Loucy (cell line): ENCODE measurements around the gene CLINT1.

ENCODE experiments used
- H2AFZ ChIP-seq: fragments of 200-600 bp; sonication (generic); 2 replicates; pipeline ENCODE4 v1.6.0; 2016; ENCODE audit warnings: antibody characterized with exemption, mild to moderate bottlenecking, low read length, moderate library complexity
- H3F3A ChIP-seq: fragments of 200-600 bp; 2 replicates; pipeline ENCODE4 v1.6.0; 2016; ENCODE audit warnings: antibody characterized with exemption, low read depth, mild to moderate bottlenecking
- H3K27me3 ChIP-seq: fragments of 200-600 bp; sonication (generic); 2 replicates; pipeline ENCODE4 v1.6.1; 2014; ENCODE audit warnings: low read length, mild to moderate bottlenecking; ENCODE audit not compliant: insufficient read depth, poor library complexity, severe bottlenecking
- H3K36me3 ChIP-seq: fragments of 200-600 bp; sonication (generic); 2 replicates; pipeline ENCODE4 v1.6.1; 2016; ENCODE audit warnings: low read length; ENCODE audit not compliant: insufficient read depth
- H3K4me1 ChIP-seq: fragments of 200-600 bp; sonication (generic); 2 replicates; pipeline ENCODE4 v1.5.1; 2014; ENCODE audit warnings: low read length, mild to moderate bottlenecking; ENCODE audit not compliant: insufficient read depth, poor library complexity, severe bottlenecking
- H3K4me2 ChIP-seq: fragments of 200-600 bp; sonication (generic); 2 replicates; pipeline ENCODE4 v1.6.0; 2014; ENCODE audit warnings: antibody characterized with exemption, low read length, low read depth, mild to moderate bottlenecking; ENCODE audit not compliant: poor library complexity, severe bottlenecking
- H3K4me3 ChIP-seq: fragments of 200-600 bp; sonication (generic); 2 replicates; pipeline ENCODE4 v1.5.1; 2014; ENCODE audit warnings: low read length, mild to moderate bottlenecking, mixed read lengths; ENCODE audit not compliant: poor library complexity, severe bottlenecking
- H3K79me2 ChIP-seq: fragments of 200-600 bp; sonication (generic); 2 replicates; pipeline ENCODE4 v1.6.1; 2014; ENCODE audit warnings: low read length; ENCODE audit not compliant: insufficient read depth
- H3K9ac ChIP-seq: fragments of 200-600 bp; sonication (generic); 2 replicates; pipeline ENCODE4 v1.6.0; 2014; ENCODE audit warnings: mild to moderate bottlenecking, low read depth, low read length, moderate library complexity; ENCODE audit not compliant: poor library complexity, severe bottlenecking
- H3K9me2 ChIP-seq: fragments of 200-600 bp; sonication (generic); replicated peaks from 2 replicates; pipeline ENCODE4 v1.6.1; 2016; ENCODE audit warnings: low read depth, low read length, mixed read lengths
- H3K9me3 ChIP-seq: fragments of 200-600 bp; sonication (generic); 2 replicates; pipeline ENCODE4 v1.6.1; 2014; ENCODE audit warnings: mild to moderate bottlenecking, antibody characterized with exemption, low read length, low read depth; ENCODE audit not compliant: insufficient read depth
- H4K20me1 ChIP-seq: fragments of 200-600 bp; sonication (generic); 2 replicates; pipeline ENCODE4 v1.6.0; 2014; ENCODE audit warnings: antibody characterized with exemption, low read length, mild to moderate bottlenecking; ENCODE audit not compliant: insufficient read depth, poor library complexity, severe bottlenecking
- EZH2phosphoT487 ChIP-seq: fragments of 200-600 bp; IDR thresholded peaks from 2 replicates; pipeline ENCODE4 v1.6.1; 2018; ENCODE audit warnings: antibody characterized with exemption, mild to moderate bottlenecking, moderate library complexity, borderline replicate concordance
- TF ChIP-seq, protein P1 (sequence below): fragments of 200-600 bp; sonication (generic); conservative IDR thresholded peaks from 2 replicates; pipeline ENCODE4 v1.5.1; 2014; ENCODE audit warnings: mild to moderate bottlenecking, antibody characterized with exemption, low read length

The CLINT1 gene

DNA sequence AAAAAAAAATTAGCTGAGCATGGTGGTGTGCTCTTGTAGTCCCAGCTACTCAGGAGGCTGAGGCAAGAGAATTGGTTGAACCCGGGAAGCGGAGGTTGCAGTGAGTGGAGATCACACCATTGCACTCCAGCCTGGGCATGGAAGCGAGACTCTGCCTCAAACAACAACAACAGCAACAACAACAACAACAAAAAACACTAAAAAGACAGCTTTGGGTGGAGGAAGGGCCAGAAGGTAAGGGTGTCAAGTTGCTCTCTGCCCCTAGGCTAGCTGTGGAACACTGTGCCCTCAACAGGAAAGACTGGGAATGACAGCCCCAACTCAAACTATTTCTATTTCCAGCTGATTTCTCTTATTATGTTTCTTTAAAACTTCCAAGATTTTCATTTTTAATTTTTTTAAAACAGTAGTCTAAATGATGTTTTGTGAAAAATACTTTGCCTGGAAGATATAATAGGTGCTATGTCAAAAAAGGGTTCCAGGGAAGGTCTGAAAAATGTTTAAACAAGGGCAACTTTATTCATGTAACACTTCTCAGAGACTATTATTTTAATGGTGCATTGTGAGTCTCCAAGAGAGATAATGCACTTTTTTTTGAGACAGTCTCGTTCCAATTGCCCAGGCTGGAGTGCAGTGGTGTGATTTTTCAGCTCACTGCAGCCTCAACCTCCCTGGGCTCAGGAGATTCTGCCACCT lies 29.9 kb downstream of the CLINT1 start:
- H3K9me3 ChIP-seq, result no peaks in the 10 kb centered on the region
- no peaks in the 10 kb centered on the region for H3K36me3 ChIP-seq
- no peaks in the 10 kb centered on the region for H3F3A ChIP-seq
- peaks cover 4% of the 10 kb centered on the region for H3K4me1 ChIP-seq
- no peak overlapping the region for H3K9ac ChIP-seq
- H3K9me2 ChIP-seq, result no peaks in the 10 kb centered on the region
- no peak overlapping the region for H3K4me3 ChIP-seq
- no peak overlapping the region for H3K4me2 ChIP-seq
- no peaks in the 10 kb centered on the region for H3K27me3 ChIP-seq
- no peak overlapping the region for H2AFZ ChIP-seq
- peaks cover 65% of the 10 kb centered on the region for H3K79me2 ChIP-seq
- H4K20me1 ChIP-seq, result peaks cover 19% of the 10 kb centered on the region
- TF ChIP-seq, protein P1, sequence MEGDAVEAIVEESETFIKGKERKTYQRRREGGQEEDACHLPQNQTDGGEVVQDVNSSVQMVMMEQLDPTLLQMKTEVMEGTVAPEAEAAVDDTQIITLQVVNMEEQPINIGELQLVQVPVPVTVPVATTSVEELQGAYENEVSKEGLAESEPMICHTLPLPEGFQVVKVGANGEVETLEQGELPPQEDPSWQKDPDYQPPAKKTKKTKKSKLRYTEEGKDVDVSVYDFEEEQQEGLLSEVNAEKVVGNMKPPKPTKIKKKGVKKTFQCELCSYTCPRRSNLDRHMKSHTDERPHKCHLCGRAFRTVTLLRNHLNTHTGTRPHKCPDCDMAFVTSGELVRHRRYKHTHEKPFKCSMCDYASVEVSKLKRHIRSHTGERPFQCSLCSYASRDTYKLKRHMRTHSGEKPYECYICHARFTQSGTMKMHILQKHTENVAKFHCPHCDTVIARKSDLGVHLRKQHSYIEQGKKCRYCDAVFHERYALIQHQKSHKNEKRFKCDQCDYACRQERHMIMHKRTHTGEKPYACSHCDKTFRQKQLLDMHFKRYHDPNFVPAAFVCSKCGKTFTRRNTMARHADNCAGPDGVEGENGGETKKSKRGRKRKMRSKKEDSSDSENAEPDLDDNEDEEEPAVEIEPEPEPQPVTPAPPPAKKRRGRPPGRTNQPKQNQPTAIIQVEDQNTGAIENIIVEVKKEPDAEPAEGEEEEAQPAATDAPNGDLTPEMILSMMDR, result peak; percentile 47
- no peak for TF ChIP-seq EZH2phosphoT487

DNA sequence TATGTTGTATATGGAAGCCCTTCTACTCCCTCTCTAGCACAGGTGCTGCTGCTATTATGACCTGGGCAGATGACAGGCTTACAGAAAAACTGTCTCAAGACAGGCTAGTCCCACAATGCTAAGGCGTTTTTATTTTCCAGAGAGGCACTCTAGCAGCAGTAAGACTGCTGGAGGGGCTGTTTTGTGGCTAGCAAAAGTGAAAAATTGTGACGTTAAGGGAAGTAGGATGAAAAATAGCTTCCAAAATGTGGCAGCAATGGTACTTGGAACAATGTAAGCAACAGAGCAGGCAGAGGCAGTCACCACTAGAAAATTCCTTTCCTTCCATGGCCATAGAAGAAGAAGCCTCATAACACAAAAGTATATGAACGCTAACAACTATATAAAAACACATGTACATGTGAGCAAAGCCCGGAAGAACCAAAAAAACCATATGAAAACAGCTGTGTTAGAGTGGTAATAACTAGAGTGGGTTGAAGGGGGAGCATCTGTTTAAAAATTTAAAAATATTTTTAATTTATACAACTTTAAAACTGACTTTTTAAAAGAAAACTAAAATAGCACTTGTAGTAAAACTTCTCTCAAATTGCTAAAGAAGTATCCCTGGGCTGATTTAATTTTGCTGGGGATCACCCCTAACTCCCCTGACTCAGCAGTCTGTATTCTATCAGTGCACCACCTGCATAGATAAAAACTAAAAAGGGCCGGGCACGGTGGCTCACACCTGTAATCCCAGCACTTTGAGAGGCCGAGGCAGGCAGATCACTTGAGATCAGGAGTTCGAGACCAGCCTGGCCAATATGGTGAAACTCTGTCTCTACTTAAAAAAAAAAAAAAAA lies 30.6 kb downstream of the CLINT1 start:
- Histone ChIP-seq H3K27me3 (no peaks in the 10 kb centered on the region), H3K79me2 (peaks cover 63% of the 10 kb centered on the region), H3K4me3 (no peak overlapping the region), H3F3A (no peaks in the 10 kb centered on the region), H2AFZ (no peak overlapping the region), H3K9me3 (no peaks in the 10 kb centered on the region), H3K9me2 (no peaks in the 10 kb centered on the region), H4K20me1 (peaks cover 24% of the 10 kb centered on the region), H3K4me1 (peaks cover 4% of the 10 kb centered on the region), H3K36me3 (no peaks in the 10 kb centered on the region), H3K4me2 (no peak overlapping the region), H3K9ac (no peak overlapping the region)
- TF ChIP-seq, protein P1, result no peak

DNA sequence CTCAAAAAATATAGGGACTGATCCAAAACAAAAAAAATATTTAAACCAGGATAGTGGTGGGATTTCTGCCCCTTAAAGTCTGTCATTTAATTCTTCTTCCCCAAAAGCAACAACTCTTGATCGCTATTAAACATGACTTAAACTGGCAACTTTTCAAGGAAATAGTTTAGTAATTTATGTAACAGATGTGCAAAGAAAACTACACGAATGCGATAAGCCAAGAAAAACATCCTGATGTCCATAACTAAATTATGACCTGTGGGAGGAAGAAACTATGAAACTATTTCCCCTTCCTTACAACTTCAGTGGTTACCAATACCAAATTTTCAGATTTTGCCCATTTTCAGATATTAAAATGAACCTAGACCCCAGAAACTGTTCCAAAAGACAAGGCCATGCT lies 31.5 kb downstream of the CLINT1 start:
- no peak overlapping the region for H2AFZ ChIP-seq
- no peaks in the 10 kb centered on the region for H3K27me3 ChIP-seq
- no peaks in the 10 kb centered on the region for H3K9me3 ChIP-seq
- H3K9me2 ChIP-seq, result no peaks in the 10 kb centered on the region
- no peak overlapping the region for H3K9ac ChIP-seq
- no peaks in the 10 kb centered on the region for H3F3A ChIP-seq
- H4K20me1 ChIP-seq, result peaks cover 27% of the 10 kb centered on the region
- TF ChIP-seq EZH2phosphoT487, result no peak
- TF ChIP-seq, protein P1, result no peak
- H3K4me1 ChIP-seq, result peaks cover 4% of the 10 kb centered on the region
- H3K36me3 ChIP-seq, result no peaks in the 10 kb centered on the region
- peaks cover 58% of the 10 kb centered on the region for H3K79me2 ChIP-seq
- H3K4me2 ChIP-seq, result no peak overlapping the region
- H3K4me3 ChIP-seq, result no peak overlapping the region
